Endometrial microvascular endothelial cells (primary cell): ENCODE measurements around the gene EYA2. TPM values are rescaled to one million over a fixed set of nuclear protein-coding genes. Genes with fewer than 3 reads are reported as not detected.

Source experiments
- in situ Hi-C: cut with HindIII; loops from 2 replicates; pipeline ENCODE4 v1.10.0; 2017; ENCODE audit warnings: low sequenced_read_pairs, low pct_unique_long_range_greater_than_20kb; ENCODE audit errors: inconsistent ontology term
- total RNA-seq: library from RNA; depleted of rRNA; stranded (reverse); fragments of >200 nt; gene quantifications from one replicate; pipeline ENCODE4 v1.2.3, GENCODE V29; 2015; ENCODE audit errors: inconsistent ontology term

Gene EYA2
- total RNA-seq, 1 donor from 2014 or later = not detected

- in situ Hi-C loops = no loop called here
These were observed 96.0 kb downstream of the EYA2 start for GRCh38 chr20:46990596-46991104.

GRCh38 chr20:46991168-46991567 lies 96.5 kb downstream of the EYA2 start:
- in situ Hi-C loops = no loop called here

GRCh38 chr20:46991880-46992639 lies 97.4 kb downstream of the EYA2 start:
- in situ Hi-C loops = no loop called here

GRCh38 chr20:46992640-46993035 lies 98.0 kb downstream of the EYA2 start:
- in situ Hi-C loops = no loop called here

GRCh38 chr20:46993465-46994095 lies 98.9 kb downstream of the EYA2 start:
- in situ Hi-C loops = no loop called here

GRCh38 chr20:46994341-46994740 lies 99.7 kb downstream of the EYA2 start:
- in situ Hi-C loops = no loop called here

GRCh38 chr20:46995561-46996142 lies 101.0 kb downstream of the EYA2 start:
- in situ Hi-C loops = no loop called here

- in situ Hi-C loops = no loop called here
These were observed 102.5 kb downstream of the EYA2 start for GRCh38 chr20:46997187-46997586.

- in situ Hi-C loops = no loop called here
These were observed 104.0 kb downstream of the EYA2 start for GRCh38 chr20:46998477-46999240.

- in situ Hi-C loops = no loop called here
These were observed 105.3 kb downstream of the EYA2 start for GRCh38 chr20:46999801-47000465.

GRCh38 chr20:47003223-47003622 lies 108.6 kb downstream of the EYA2 start:
- in situ Hi-C loops = no loop called here

- in situ Hi-C loops = no loop called here
These were observed 109.5 kb downstream of the EYA2 start for GRCh38 chr20:47004179-47004578.

GRCh38 chr20:47007826-47008655 lies 113.4 kb downstream of the EYA2 start:
- in situ Hi-C loops = no loop called here

- in situ Hi-C loops = no loop called here
These were observed 114.3 kb downstream of the EYA2 start for GRCh38 chr20:47008842-47009518.

GRCh38 chr20:47009784-47010183 lies 115.1 kb downstream of the EYA2 start:
- in situ Hi-C loops = no loop called here

- in situ Hi-C loops = no loop called here
These were observed 117.3 kb downstream of the EYA2 start for GRCh38 chr20:47011984-47012383.

GRCh38 chr20:47013606-47014005 lies 119.0 kb downstream of the EYA2 start:
- in situ Hi-C loops = no loop called here
